Suprapubic skin (tissue), 4 donors: Measurements from ENCODE around the gene RPL37A. TPM values are rescaled to one million over a fixed set of nuclear protein-coding genes. Genes with fewer than 3 reads are reported as not detected.

Source experiments
- DNase-seq, 2 donors: peaks; one replicate each; pipeline ENCODE4 v3.0.0-alpha.2; 2019; ENCODE audit warnings: low spot score in 2 of 2
- H3K27ac ChIP-seq: fragments of 200-600 bp; sonication (generic); one replicate; pipeline ENCODE4 v1.5.1; 2019
- H3K27me3 ChIP-seq: fragments of 200-600 bp; sonication (generic); one replicate; pipeline ENCODE4 v1.5.1; 2019
- H3K36me3 ChIP-seq: fragments of 200-600 bp; sonication (generic); one replicate; pipeline ENCODE4 v1.5.1; 2019
- H3K4me1 ChIP-seq: fragments of 200-600 bp; sonication (generic); one replicate; pipeline ENCODE4 v1.5.1; 2019
- H3K4me3 ChIP-seq: fragments of 200-600 bp; sonication (generic); one replicate; pipeline ENCODE4 v1.5.1; 2019; ENCODE audit warnings: mild to moderate bottlenecking
- H3K9me3 ChIP-seq: fragments of 200-600 bp; sonication (generic); one replicate; pipeline ENCODE4 v1.5.1; 2019
- CTCF ChIP-seq, 2 donors: fragments of 200-600 bp in 1 of 2; fragments of 450-650 bp in 1 of 2; sonication (generic) in 1 of 2; IDR thresholded peaks; one replicate each; pipeline ENCODE4 v1.5.1; 2016 to 2019; ENCODE audit warnings: antibody characterized with exemption in 2 of 2, mild to moderate bottlenecking in 1 of 2, moderate library complexity in 1 of 2
- EP300 ChIP-seq: sonication (generic); formaldehyde crosslinking; IDR thresholded peaks from one replicate; pipeline ENCODE4 v1.6.1; 2017; ENCODE audit warnings: antibody characterized with exemption
- POLR2A ChIP-seq, 2 donors: fragments of 450-650 bp; IDR thresholded peaks; one replicate each; pipeline ENCODE4 v1.6.1; 2017; ENCODE audit warnings: antibody characterized with exemption in 2 of 2, mild to moderate bottlenecking in 2 of 2, moderate library complexity in 2 of 2
- POLR2AphosphoS5 ChIP-seq, 3 donors: sonication (generic); formaldehyde crosslinking; IDR thresholded peaks; one replicate each; pipeline ENCODE4 v1.6.1; 2017; ENCODE audit warnings: antibody characterized with exemption in 3 of 3
- WGBS: methylation state at CpG from one replicate; pipeline ENCODE4 v1.1.5; 2018; 5-methylcytosine and 5-hydroxymethylcytosine counted together
- total RNA-seq, 4 donors: library from RNA; depleted of rRNA; stranded (reverse); fragments of >200 nt; gene quantifications; one replicate each; pipeline ENCODE4 v1.1.0, GENCODE V29; 2016

RPL37A gene
- total RNA-seq, 4 donors from 2014 or later, result 892 to 2,420 (median 2,172) TPM

GRCh38 chr2:216525972-216526371 lies 27.3 kb downstream of the RPL37A start:
- Histone ChIP-seq H3K27me3 (no peaks in the 10 kb centered on the region), H3K27ac (no peak overlapping the region), H3K9me3 (no peaks in the 10 kb centered on the region), H3K4me1 (no peaks in the 10 kb centered on the region), H3K36me3 (no peaks in the 10 kb centered on the region), H3K4me3 (no peak overlapping the region)
- 78% methylated on average over 4 of the region's 4 CpGs for WGBS
- TF ChIP-seq POLR2AphosphoS5 (IDR thresholded peaks at IDR 0.05) (no peak), CTCF (IDR thresholded peaks at IDR 0.05) (no peak), POLR2A (IDR thresholded peaks at IDR 0.05) (no peak), EP300 (no peak)
- no peak for DNase-seq

GRCh38 chr2:216526939-216527338 lies 28.3 kb downstream of the RPL37A start:
- TF ChIP-seq POLR2A (IDR thresholded peaks at IDR 0.05) (no peak), CTCF (IDR thresholded peaks at IDR 0.05) (no peak), POLR2AphosphoS5 (IDR thresholded peaks at IDR 0.05) (no peak), EP300 (no peak)
- Histone ChIP-seq H3K27ac (no peak overlapping the region), H3K4me1 (no peaks in the 10 kb centered on the region), H3K9me3 (no peaks in the 10 kb centered on the region), H3K36me3 (no peaks in the 10 kb centered on the region), H3K4me3 (no peak overlapping the region), H3K27me3 (no peaks in the 10 kb centered on the region)
- WGBS, result 95% methylated on average over 1 of the region's 1 CpG
- DNase-seq, result no peak

DNA sequence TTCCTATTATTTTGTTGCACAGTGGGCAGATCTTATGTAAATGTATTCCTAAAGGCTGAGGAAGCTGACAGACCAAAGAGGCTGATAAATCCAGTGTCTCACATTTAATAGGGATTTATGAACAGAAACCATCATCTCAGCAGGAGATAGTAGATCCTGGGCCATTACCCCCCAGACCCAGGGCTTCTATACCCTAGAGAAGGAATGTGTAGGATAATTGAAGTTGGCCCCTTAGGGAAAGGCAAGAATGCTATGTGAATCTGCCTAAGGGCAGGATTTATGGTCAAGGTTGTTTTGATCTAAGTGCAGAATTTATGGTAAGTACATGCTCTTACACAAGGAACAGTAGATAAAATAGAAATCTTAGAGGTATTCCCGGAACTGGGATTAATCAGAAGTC lies 29.0 kb downstream of the RPL37A start:
- no peaks in the 10 kb centered on the region for H3K27me3 ChIP-seq
- no peaks in the 10 kb centered on the region for H3K9me3 ChIP-seq
- no peaks in the 10 kb centered on the region for H3K36me3 ChIP-seq
- no peaks in the 10 kb centered on the region for H3K4me1 ChIP-seq
- no peak overlapping the region for H3K27ac ChIP-seq
- no peak overlapping the region for H3K4me3 ChIP-seq
- TF ChIP-seq CTCF (IDR thresholded peaks at IDR 0.05), result no peak
- TF ChIP-seq POLR2AphosphoS5 (IDR thresholded peaks at IDR 0.05), result no peak
- no peak for TF ChIP-seq POLR2A (IDR thresholded peaks at IDR 0.05)
- no peak for TF ChIP-seq EP300
- no peak for DNase-seq
- 84% methylated on average over 1 of the region's 1 CpG for WGBS

GRCh38 chr2:216532562-216532961 lies 33.9 kb downstream of the RPL37A start:
- no peaks in the 10 kb centered on the region for H3K36me3 ChIP-seq
- 74% methylated on average over 2 of the region's 2 CpGs for WGBS
- H3K27ac ChIP-seq, result no peak overlapping the region
- no peak overlapping the region for H3K4me3 ChIP-seq
- peaks cover 38% of the 10 kb centered on the region for H3K4me1 ChIP-seq
- H3K9me3 ChIP-seq, result no peaks in the 10 kb centered on the region
- TF ChIP-seq POLR2AphosphoS5 (IDR thresholded peaks at IDR 0.05) (no peak), CTCF (IDR thresholded peaks at IDR 0.05) (no peak)
- DNase-seq, result no peak
- H3K27me3 ChIP-seq, result no peaks in the 10 kb centered on the region

- no peak for DNase-seq
- peaks cover 38% of the 10 kb centered on the region for H3K4me1 ChIP-seq
- TF ChIP-seq CTCF (IDR thresholded peaks at IDR 0.05) (no peak), EP300 (no peak), POLR2AphosphoS5 (IDR thresholded peaks at IDR 0.05) (no peak), POLR2A (IDR thresholded peaks at IDR 0.05) (no peak)
- no peaks in the 10 kb centered on the region for H3K36me3 ChIP-seq
- no peaks in the 10 kb centered on the region for H3K27me3 ChIP-seq
- no peak overlapping the region for H3K4me3 ChIP-seq
- 59% methylated on average over 3 of the region's 5 CpGs for WGBS
- H3K9me3 ChIP-seq, result no peaks in the 10 kb centered on the region
- no peak overlapping the region for H3K27ac ChIP-seq
These were observed 35.0 kb downstream of the RPL37A start for GRCh38 chr2:216533609-216534008.
